ENCODE results near the gene ZNF232.
"Not testable (repeated sequence)": the region's sequence is repeated elsewhere in the genome, so short reads cannot be mapped to it uniquely, and the experiment has no call there.

Gene ZNF232

GRCh38 chr17:5096731-5097100 is 15.0 kb downstream of the ZNF232 start:
- no peak for DNase-seq

GRCh38 chr17:5092218-5093010 is 19.3 kb downstream of the ZNF232 start:
- no peak for DNase-seq

GRCh38 chr17:5080591-5080990 is 31.1 kb downstream of the ZNF232 start:
- no peak for DNase-seq

- DNase-seq = peak; percentile 43
These were observed 33.3 kb downstream of the ZNF232 start, which contains the start of gene ZFP3 for GRCh38 chr17:5078106-5079028. ZFP3 (plus strand) TSS chr17:5078467; CDS start chr17:5091505, 13,038 bp downstream.

GRCh38 chr17:5077781-5078105 is 33.9 kb downstream of the ZNF232 start:
- no peak for DNase-seq

- not testable (repeated sequence) for DNase-seq
These were observed 34.4 kb downstream of the ZNF232 start for GRCh38 chr17:5077275-5077674.

- DNase-seq = not testable (repeated sequence)
These were observed 36.2 kb downstream of the ZNF232 start for GRCh38 chr17:5075472-5075871.

GRCh38 chr17:5069724-5070123 is 42.0 kb downstream of the ZNF232 start:
- DNase-seq = no peak

GRCh38 chr17:5068236-5068635 is 43.4 kb downstream of the ZNF232 start:
- DNase-seq = no peak

- DNase-seq = no peak
These were observed 46.4 kb downstream of the ZNF232 start for GRCh38 chr17:5065227-5065744.
